Prostate gland (tissue), 2 donors: Measurements from ENCODE around the gene PARP9.

Experiments used
- CTCF ChIP-seq, 4 experiments: fragments of 200-600 bp in 2 of 4; fragments of 450-650 bp in 2 of 4; sonication (generic) in 2 of 4; IDR thresholded peaks; 1 replicate in 3 of 4; 2 replicates in 1 of 4; pipeline ENCODE4 v1.5.1; 2016 to 2019; ENCODE audit warnings: antibody characterized with exemption in 4 of 4, mild to moderate bottlenecking in 2 of 4, moderate library complexity in 2 of 4
- POLR2A ChIP-seq: fragments of 450-650 bp; IDR thresholded peaks from one replicate; pipeline ENCODE4 v1.6.1; 2016; ENCODE audit warnings: antibody characterized with exemption, mild to moderate bottlenecking
- POLR2AphosphoS5 ChIP-seq: sonication (generic); formaldehyde crosslinking; IDR thresholded peaks from one replicate; pipeline ENCODE4 v1.6.1; 2017; ENCODE audit warnings: antibody characterized with exemption

- TF ChIP-seq CTCF (IDR thresholded peaks at IDR 0.05) (no peak), POLR2A (no peak), POLR2AphosphoS5 (no peak)
Measured at GRCh38 chr3:122536632-122537001, 27.5 kb downstream of the PARP9 start.
